ENCODE results near the gene ABCG1. TPM values are rescaled to one million over a fixed set of nuclear protein-coding genes. Genes with fewer than 3 reads are reported as not detected.

ABCG1 gene
- total RNA-seq, 1 experiment from 2014 or later = not detected

DNA sequence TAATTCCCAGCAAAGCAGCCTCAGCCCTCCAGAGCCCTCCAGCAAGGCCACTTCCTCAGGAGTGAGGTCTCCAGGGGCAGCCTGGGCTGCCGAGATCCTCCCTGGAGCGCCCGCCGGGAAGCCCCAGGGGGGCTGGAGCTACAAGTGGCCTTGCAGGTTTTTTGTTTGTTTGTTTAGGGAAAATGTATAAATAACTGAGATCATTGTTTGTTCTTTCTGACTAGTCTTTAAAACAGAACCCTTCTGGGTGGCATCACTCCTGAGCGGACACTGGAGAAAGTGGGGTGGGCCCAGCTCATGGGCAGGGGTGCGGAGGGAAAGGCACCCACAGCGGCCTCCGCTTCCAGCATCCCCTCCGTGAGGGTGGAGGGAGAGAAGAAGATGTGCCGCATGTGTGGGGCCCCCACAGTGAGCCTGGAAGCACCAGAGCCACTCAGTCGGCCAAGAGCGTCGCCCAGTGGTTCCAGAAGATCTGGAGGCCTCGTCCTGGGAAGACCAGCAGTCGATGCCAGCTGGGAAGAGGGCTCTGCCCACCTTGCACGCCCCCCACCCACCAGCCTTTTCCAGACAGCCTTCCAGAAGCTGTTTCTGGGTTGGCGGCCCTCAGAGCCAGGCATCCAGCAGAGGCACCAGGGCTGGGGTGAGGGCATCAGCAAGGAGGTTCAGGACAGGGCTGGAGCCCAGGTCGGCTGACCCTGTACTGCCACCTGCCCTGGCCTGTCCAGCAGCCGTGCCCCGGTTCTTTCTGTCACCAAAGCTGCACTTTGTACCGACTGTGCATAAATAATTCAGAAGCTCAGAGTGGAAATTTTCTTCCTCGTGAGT lies 61.6 kb downstream of the ABCG1 start:
- Mint-ChIP-seq H3K36me3 (ENCODE audit: insufficient read depth, unreplicated experiment) (no peaks in the 10 kb centered on the region), H3K4me1 (ENCODE audit: low read depth, unreplicated experiment) (no peaks in the 10 kb centered on the region), H3K27ac (ENCODE audit: unreplicated experiment) (no peak overlapping the region), H3K9me3 (ENCODE audit: unreplicated experiment) (no peaks in the 10 kb centered on the region), H3K27me3 (ENCODE audit: insufficient read depth, unreplicated experiment) (no peaks in the 10 kb centered on the region), H3K4me3 (ENCODE audit: unreplicated experiment) (no peak overlapping the region)
- Histone ChIP-seq H3K4me3 (ENCODE audit: low read depth, low read length) (no peak overlapping the region), H3K27me3 (replicated peaks; ENCODE audit: control insufficient read depth, insufficient read depth, low read length) (no peaks in the 10 kb centered on the region), H3K4me1 (peaks cover 6% of the 10 kb centered on the region), H3K36me3 (ENCODE audit: control insufficient read depth, insufficient read depth, low read length) (no peaks in the 10 kb centered on the region), H3K9me3 (no peaks in the 10 kb centered on the region)
- TF ChIP-seq, protein P1, sequence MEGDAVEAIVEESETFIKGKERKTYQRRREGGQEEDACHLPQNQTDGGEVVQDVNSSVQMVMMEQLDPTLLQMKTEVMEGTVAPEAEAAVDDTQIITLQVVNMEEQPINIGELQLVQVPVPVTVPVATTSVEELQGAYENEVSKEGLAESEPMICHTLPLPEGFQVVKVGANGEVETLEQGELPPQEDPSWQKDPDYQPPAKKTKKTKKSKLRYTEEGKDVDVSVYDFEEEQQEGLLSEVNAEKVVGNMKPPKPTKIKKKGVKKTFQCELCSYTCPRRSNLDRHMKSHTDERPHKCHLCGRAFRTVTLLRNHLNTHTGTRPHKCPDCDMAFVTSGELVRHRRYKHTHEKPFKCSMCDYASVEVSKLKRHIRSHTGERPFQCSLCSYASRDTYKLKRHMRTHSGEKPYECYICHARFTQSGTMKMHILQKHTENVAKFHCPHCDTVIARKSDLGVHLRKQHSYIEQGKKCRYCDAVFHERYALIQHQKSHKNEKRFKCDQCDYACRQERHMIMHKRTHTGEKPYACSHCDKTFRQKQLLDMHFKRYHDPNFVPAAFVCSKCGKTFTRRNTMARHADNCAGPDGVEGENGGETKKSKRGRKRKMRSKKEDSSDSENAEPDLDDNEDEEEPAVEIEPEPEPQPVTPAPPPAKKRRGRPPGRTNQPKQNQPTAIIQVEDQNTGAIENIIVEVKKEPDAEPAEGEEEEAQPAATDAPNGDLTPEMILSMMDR (IDR thresholded peaks at IDR 0.05; ENCODE audit: insufficient read depth in 1 of 2, low read depth in 1 of 2, low read length in 1 of 2, severe bottlenecking in 1 of 2, unreplicated experiment in 1 of 2) = no peak
- ChIA-PET CTCF (no interaction called here), POLR2A (no interaction called here)
- intact Hi-C loops (cut with micrococcal nuclease; ENCODE audit: unreplicated experiment) = no loop called here
- no peak for DNase-seq
- BruUV-seq (replicated peaks) = no TSS peak

DNA sequence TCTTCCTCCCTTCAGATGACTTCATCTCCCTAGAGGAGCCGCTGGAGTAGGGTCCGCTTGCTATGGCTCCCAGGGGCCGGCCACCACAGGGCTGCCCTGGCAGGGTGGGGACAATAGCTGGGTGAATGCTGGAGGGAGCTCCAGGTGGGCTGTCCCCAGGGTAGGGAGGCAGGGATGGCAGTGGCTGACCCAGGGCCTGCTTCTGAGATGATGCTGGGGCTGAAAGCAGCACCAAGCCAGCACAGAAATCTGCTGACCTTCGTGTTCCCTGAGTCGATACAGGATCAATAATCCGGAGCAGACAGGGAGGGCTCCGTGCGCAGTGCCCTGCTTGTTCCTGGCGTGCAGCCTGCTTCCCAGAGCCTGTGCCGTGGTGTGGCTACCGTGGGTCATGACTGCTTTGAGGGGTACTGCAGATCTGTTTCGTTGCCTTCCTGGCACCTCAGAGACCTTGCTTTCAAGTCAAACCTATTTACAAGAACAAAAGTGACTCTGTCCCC lies 62.3 kb downstream of the ABCG1 start:
- Mint-ChIP-seq H3K27ac (ENCODE audit: unreplicated experiment) (no peak overlapping the region), H3K9me3 (ENCODE audit: unreplicated experiment) (no peaks in the 10 kb centered on the region), H3K4me1 (ENCODE audit: low read depth, unreplicated experiment) (no peaks in the 10 kb centered on the region), H3K27me3 (ENCODE audit: insufficient read depth, unreplicated experiment) (peaks cover under 1% of the 10 kb centered on the region), H3K4me3 (ENCODE audit: unreplicated experiment) (no peak overlapping the region), H3K36me3 (ENCODE audit: insufficient read depth, unreplicated experiment) (no peaks in the 10 kb centered on the region)
- Histone ChIP-seq H3K36me3 (ENCODE audit: control insufficient read depth, insufficient read depth, low read length) (no peaks in the 10 kb centered on the region), H3K4me3 (ENCODE audit: low read depth, low read length) (no peak overlapping the region), H3K4me1 (peaks cover 6% of the 10 kb centered on the region), H3K9me3 (no peaks in the 10 kb centered on the region), H3K27me3 (replicated peaks; ENCODE audit: control insufficient read depth, insufficient read depth, low read length) (no peaks in the 10 kb centered on the region)
- DNase-seq = no peak
- POLR2A ChIA-PET = no interaction called here
- intact Hi-C loops (cut with micrococcal nuclease; ENCODE audit: unreplicated experiment) = no loop called here
- no TSS peak for BruUV-seq (replicated peaks)
- TF ChIP-seq, protein P1 (IDR thresholded peaks at IDR 0.05; ENCODE audit: insufficient read depth in 1 of 2, low read depth in 1 of 2, low read length in 1 of 2, severe bottlenecking in 1 of 2, unreplicated experiment in 1 of 2) = no peak
- CTCF ChIA-PET = no interaction called here

DNA sequence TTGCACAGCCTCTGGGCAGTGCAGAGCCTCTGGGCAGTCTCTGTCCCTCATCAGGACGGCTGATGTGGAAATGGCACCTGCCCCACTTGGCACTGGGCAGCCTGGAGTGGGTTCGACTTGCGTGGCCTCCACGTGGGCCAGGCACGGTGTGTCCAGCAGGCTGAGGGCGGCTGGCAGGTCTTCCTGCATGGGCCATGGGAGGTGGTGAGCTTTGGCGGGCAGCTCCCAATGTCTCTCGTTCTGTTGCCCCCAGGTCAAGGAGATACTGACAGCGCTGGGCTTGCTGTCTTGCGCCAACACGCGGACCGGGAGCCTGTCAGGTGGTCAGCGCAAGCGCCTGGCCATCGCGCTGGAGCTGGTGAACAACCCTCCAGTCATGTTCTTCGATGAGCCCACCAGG lies 63.1 kb downstream of the ABCG1 start:
- Histone ChIP-seq H3K4me1 (peaks cover 6% of the 10 kb centered on the region), H3K27me3 (replicated peaks; ENCODE audit: control insufficient read depth, insufficient read depth, low read length) (no peaks in the 10 kb centered on the region), H3K9me3 (no peaks in the 10 kb centered on the region), H3K4me3 (ENCODE audit: low read depth, low read length) (no peak overlapping the region), H3K36me3 (ENCODE audit: control insufficient read depth, insufficient read depth, low read length) (no peaks in the 10 kb centered on the region)
- Mint-ChIP-seq H3K4me1 (ENCODE audit: low read depth, unreplicated experiment) (no peaks in the 10 kb centered on the region), H3K4me3 (ENCODE audit: unreplicated experiment) (no peak overlapping the region), H3K27me3 (ENCODE audit: insufficient read depth, unreplicated experiment) (peaks cover 7% of the 10 kb centered on the region), H3K9me3 (ENCODE audit: unreplicated experiment) (no peaks in the 10 kb centered on the region), H3K27ac (ENCODE audit: unreplicated experiment) (no peak overlapping the region), H3K36me3 (ENCODE audit: insufficient read depth, unreplicated experiment) (no peaks in the 10 kb centered on the region)
- POLR2A ChIA-PET = no interaction called here
- DNase-seq = no peak
- intact Hi-C loops (cut with micrococcal nuclease; ENCODE audit: unreplicated experiment) = no loop called here
- CTCF ChIA-PET = no interaction called here
- TF ChIP-seq, protein P1 (IDR thresholded peaks at IDR 0.05; ENCODE audit: insufficient read depth in 1 of 2, low read depth in 1 of 2, low read length in 1 of 2, severe bottlenecking in 1 of 2, unreplicated experiment in 1 of 2) = no peak
- no TSS peak for BruUV-seq (replicated peaks)

All from Caco-2 (cell line).